ENCODE data around the gene DISP1.
A peak's percentile ranks its signal among the peaks of the same experiment; 100 is the strongest.

The DISP1 gene

GRCh38 chr1:222818171-222818570, 3.3 kb downstream of the DISP1 start:
- Histone ChIP-seq H3K4me1 (ENCODE audit: control insufficient read depth, insufficient read depth, low read length) (peaks cover 9% of the 10 kb centered on the region), H3K4me3 (ENCODE audit: low read depth, low read length) (no peak overlapping the region), H3K36me3 (ENCODE audit: control insufficient read depth in 2 of 2, insufficient read depth in 1 of 2, low read length in 2 of 2) (no peaks in the 10 kb centered on the region), H3K9me3 (ENCODE audit: control insufficient read depth, insufficient read depth, low read depth, low read length) (no peaks in the 10 kb centered on the region), H3K27ac (ENCODE audit: extremely low read depth, low read depth, low read length) (no peak overlapping the region)
- ChIA-PET CTCF (interaction anchor here (0.7 kb wide), 1 partner anchor 272 kb away, joined by 3 read pairs; no protein-coding TSS in a partner anchor), POLR2A (no interaction called here)
- no peak for TF ChIP-seq ZNF600 (tag by site-specific recombination; IDR thresholded peaks at IDR 0.05)
- TF ChIP-seq ZNF10 (tag by site-specific recombination; IDR thresholded peaks at IDR 0.05): no peak
- TF ChIP-seq ZNF132 (tag by site-specific recombination; IDR thresholded peaks at IDR 0.05; ENCODE audit: borderline replicate concordance): no peak
- no peak for TF ChIP-seq ZNF558 (tag by site-specific recombination; IDR thresholded peaks at IDR 0.05)
- no peak for TF ChIP-seq ZNF513 (tag by site-specific recombination; IDR thresholded peaks at IDR 0.05)
- no peak for TF ChIP-seq GLIS1 (tag by site-specific recombination; IDR thresholded peaks at IDR 0.05)
- no peak for TF ChIP-seq ZNF785 (tag by site-specific recombination; IDR thresholded peaks at IDR 0.05)
- TF ChIP-seq ZNF169 (tag by site-specific recombination; IDR thresholded peaks at IDR 0.05): no peak

- Histone ChIP-seq H3K27ac (ENCODE audit: extremely low read depth, low read depth, low read length) (no peak overlapping the region), H3K4me1 (ENCODE audit: control insufficient read depth, insufficient read depth, low read length) (peaks cover 23% of the 10 kb centered on the region), H3K9me3 (ENCODE audit: control insufficient read depth, insufficient read depth, low read depth, low read length) (no peaks in the 10 kb centered on the region), H3K4me3 (ENCODE audit: low read depth, low read length) (no peak overlapping the region), H3K36me3 (ENCODE audit: control insufficient read depth in 2 of 2, insufficient read depth in 1 of 2, low read length in 2 of 2) (no peaks in the 10 kb centered on the region)
- TF ChIP-seq PRDM10 (tag by site-specific recombination; IDR thresholded peaks at IDR 0.05): no peak
- TF ChIP-seq ZNF223 (tag by site-specific recombination; IDR thresholded peaks at IDR 0.05): no peak
- 0 out of 2 replicates have a peak, but pooled peaks have one; percentile 29 for TF ChIP-seq ZBTB17 (tag by site-specific recombination; IDR thresholded peaks at IDR 0.05)
- TF ChIP-seq FEZF1 (tag by site-specific recombination; IDR thresholded peaks at IDR 0.05): peak; percentile 32; the same call in 1 of the 2 replicates
- POLR2A ChIA-PET: no interaction called here
- CTCF ChIA-PET: interaction anchor here (0.7 to 0.8 kb wide), 3 partner anchors 21 to 361 kb away, joined by 3 to 5 read pairs (median 4); no protein-coding TSS in a partner anchor
These were observed 5.4 kb downstream of the DISP1 start for GRCh38 chr1:222820171-222820712.

- no peak for TF ChIP-seq ZNF37A (tag by site-specific recombination; IDR thresholded peaks at IDR 0.05)
- TF ChIP-seq ZNF501 (tag by site-specific recombination; IDR thresholded peaks at IDR 0.05): no peak
- no peak for TF ChIP-seq ZNF488 (tag by site-specific recombination; IDR thresholded peaks at IDR 0.05)
- no peak for TF ChIP-seq ZNF747 (tag by site-specific recombination; IDR thresholded peaks at IDR 0.05)
- TF ChIP-seq ZNF23 (tag by site-specific recombination; IDR thresholded peaks at IDR 0.05; ENCODE audit: borderline replicate concordance): no peak
- TF ChIP-seq AEBP2 (tag by site-specific recombination; IDR thresholded peaks at IDR 0.05; ENCODE audit: borderline replicate concordance): no peak
- no peak for TF ChIP-seq HOXD13 (CRISPR knock-in tag; IDR thresholded peaks at IDR 0.05; ENCODE audit: borderline replicate concordance)
- TF ChIP-seq ZNF621 (tag by site-specific recombination; IDR thresholded peaks at IDR 0.05): no peak
- no peak for TF ChIP-seq MZF1 (tag by site-specific recombination; IDR thresholded peaks at IDR 0.05; ENCODE audit: borderline replicate concordance)
- no peak for TF ChIP-seq ZNF2 (tag by site-specific recombination; IDR thresholded peaks at IDR 0.05)
- no peak for TF ChIP-seq TRIM28 (IDR thresholded peaks at IDR 0.05; ENCODE audit: borderline replicate concordance, low read length)
- no peak for TF ChIP-seq ZBTB1 (tag by site-specific recombination; IDR thresholded peaks at IDR 0.05)
- ChIA-PET CTCF (interaction anchor here (0.5 kb wide), 1 partner anchor 875 kb away, joined by 4 read pairs; no protein-coding TSS in a partner anchor), POLR2A (no interaction called here)
- no peak overlapping the region for H3K4me3 ChIP-seq (ENCODE audit: low read depth, low read length)
- H3K9me3 ChIP-seq (ENCODE audit: control insufficient read depth, insufficient read depth, low read depth, low read length): no peaks in the 10 kb centered on the region
- H3K36me3 ChIP-seq (ENCODE audit: control insufficient read depth in 2 of 2, insufficient read depth in 1 of 2, low read length in 2 of 2): no peaks in the 10 kb centered on the region
- H3K27ac ChIP-seq (ENCODE audit: extremely low read depth, low read depth, low read length): no peak overlapping the region
- H3K4me1 ChIP-seq (ENCODE audit: control insufficient read depth, insufficient read depth, low read length): peaks cover 27% of the 10 kb centered on the region
These were observed 6.4 kb downstream of the DISP1 start for GRCh38 chr1:222821239-222821638.

Data from HEK293 (cell line).